Measurements from ENCODE around the gene DMD.

The DMD gene

GRCh38 chrX:33065415-33065814, 145.9 kb downstream of the DMD start:
- in situ Hi-C loops (cut with MboI; ENCODE audit: low pct_unique_long_range_greater_than_20kb, low sequenced_read_pairs), result no loop called here
- no peak for DNase-seq

GRCh38 chrX:33062041-33062440, 149.3 kb downstream of the DMD start:
- in situ Hi-C loops (cut with MboI; ENCODE audit: low pct_unique_long_range_greater_than_20kb, low sequenced_read_pairs), result no loop called here

GRCh38 chrX:33053001-33053400, 158.3 kb downstream of the DMD start:
- DNase-seq, result no peak
- in situ Hi-C loops (cut with MboI; ENCODE audit: low pct_unique_long_range_greater_than_20kb, low sequenced_read_pairs), result no loop called here

More at GRCh38 chrX:33062041-33062440, 149.3 kb downstream of the DMD start:
- DNase-seq, result no peak

GRCh38 chrX:33045882-33046281, 165.5 kb downstream of the DMD start:
- DNase-seq, result no peak
- in situ Hi-C loops (cut with MboI; ENCODE audit: low pct_unique_long_range_greater_than_20kb, low sequenced_read_pairs), result no loop called here

GRCh38 chrX:33045245-33045644, 166.1 kb downstream of the DMD start:
- DNase-seq, result no peak
- in situ Hi-C loops (cut with MboI; ENCODE audit: low pct_unique_long_range_greater_than_20kb, low sequenced_read_pairs), result no loop called here

GRCh38 chrX:33041141-33041540, 170.2 kb downstream of the DMD start:
- in situ Hi-C loops (cut with MboI; ENCODE audit: low pct_unique_long_range_greater_than_20kb, low sequenced_read_pairs), result no loop called here
- no peak for DNase-seq

- no peak for DNase-seq
Measured at GRCh38 chrX:33032700-33033099, 178.6 kb downstream of the DMD start.

GRCh38 chrX:33014949-33015348, 196.4 kb downstream of the DMD start:
- in situ Hi-C loops (cut with MboI; ENCODE audit: low pct_unique_long_range_greater_than_20kb, low sequenced_read_pairs), result no loop called here

More at GRCh38 chrX:33032700-33033099, 178.6 kb downstream of the DMD start:
- in situ Hi-C loops (cut with MboI; ENCODE audit: low pct_unique_long_range_greater_than_20kb, low sequenced_read_pairs), result no loop called here

GRCh38 chrX:33014086-33014485, 197.3 kb downstream of the DMD start:
- in situ Hi-C loops (cut with MboI; ENCODE audit: low pct_unique_long_range_greater_than_20kb, low sequenced_read_pairs), result no loop called here
- DNase-seq, result no peak

More at GRCh38 chrX:33014949-33015348, 196.4 kb downstream of the DMD start:
- no peak for DNase-seq

- in situ Hi-C loops (cut with MboI; ENCODE audit: low pct_unique_long_range_greater_than_20kb, low sequenced_read_pairs), result no loop called here
- no peak for DNase-seq
Measured at GRCh38 chrX:33001107-33001506, 210.2 kb downstream of the DMD start.

- in situ Hi-C loops (cut with MboI; ENCODE audit: low pct_unique_long_range_greater_than_20kb, low sequenced_read_pairs), result no loop called here
- DNase-seq, result no peak
Measured at GRCh38 chrX:32998776-32999175, 212.6 kb downstream of the DMD start.

GRCh38 chrX:32995427-32995826, 215.9 kb downstream of the DMD start:
- in situ Hi-C loops (cut with MboI; ENCODE audit: low pct_unique_long_range_greater_than_20kb, low sequenced_read_pairs), result no loop called here
- DNase-seq, result no peak

- DNase-seq, result no peak
Measured at GRCh38 chrX:32987142-32987541, 224.2 kb downstream of the DMD start.

GRCh38 chrX:32985544-32985943, 225.8 kb downstream of the DMD start:
- DNase-seq, result no peak
- in situ Hi-C loops (cut with MboI; ENCODE audit: low pct_unique_long_range_greater_than_20kb, low sequenced_read_pairs), result no loop called here

More at GRCh38 chrX:32987142-32987541, 224.2 kb downstream of the DMD start:
- in situ Hi-C loops (cut with MboI; ENCODE audit: low pct_unique_long_range_greater_than_20kb, low sequenced_read_pairs), result no loop called here

- in situ Hi-C loops (cut with MboI; ENCODE audit: low pct_unique_long_range_greater_than_20kb, low sequenced_read_pairs), result no loop called here
- no peak for DNase-seq
Measured at GRCh38 chrX:32966821-32967355, 244.5 kb downstream of the DMD start.

GRCh38 chrX:32954125-32954524, 257.2 kb downstream of the DMD start:
- in situ Hi-C loops (cut with MboI; ENCODE audit: low pct_unique_long_range_greater_than_20kb, low sequenced_read_pairs), result no loop called here
- no peak for DNase-seq

GRCh38 chrX:32948130-32948529, 263.2 kb downstream of the DMD start:
- DNase-seq, result no peak
- in situ Hi-C loops (cut with MboI; ENCODE audit: low pct_unique_long_range_greater_than_20kb, low sequenced_read_pairs), result no loop called here

- in situ Hi-C loops (cut with MboI; ENCODE audit: low pct_unique_long_range_greater_than_20kb, low sequenced_read_pairs), result no loop called here
- no peak for DNase-seq
Measured at GRCh38 chrX:32937043-32937442, 274.3 kb downstream of the DMD start.

GRCh38 chrX:32933548-32933947, 277.8 kb downstream of the DMD start:
- in situ Hi-C loops (cut with MboI; ENCODE audit: low pct_unique_long_range_greater_than_20kb, low sequenced_read_pairs), result no loop called here
- DNase-seq, result no peak

GRCh38 chrX:32929040-32929439, 282.3 kb downstream of the DMD start:
- DNase-seq, result no peak
- in situ Hi-C loops (cut with MboI; ENCODE audit: low pct_unique_long_range_greater_than_20kb, low sequenced_read_pairs), result no loop called here

- no peak for DNase-seq
- in situ Hi-C loops (cut with MboI; ENCODE audit: low pct_unique_long_range_greater_than_20kb, low sequenced_read_pairs), result no loop called here
Measured at GRCh38 chrX:32896088-32896487, 315.3 kb downstream of the DMD start.

- in situ Hi-C loops (cut with MboI; ENCODE audit: low pct_unique_long_range_greater_than_20kb, low sequenced_read_pairs), result no loop called here
- no peak for DNase-seq
Measured at GRCh38 chrX:32894679-32895078, 316.7 kb downstream of the DMD start.

Data from KBM-7 (cell line).